Measurements from ENCODE around the gene ISM2. TPM values are rescaled to one million over a fixed set of nuclear protein-coding genes. Genes with fewer than 3 reads are reported as not detected.

The ISM2 gene
- total RNA-seq, 1 experiment from 2014 or later: 13.3 TPM

DNA sequence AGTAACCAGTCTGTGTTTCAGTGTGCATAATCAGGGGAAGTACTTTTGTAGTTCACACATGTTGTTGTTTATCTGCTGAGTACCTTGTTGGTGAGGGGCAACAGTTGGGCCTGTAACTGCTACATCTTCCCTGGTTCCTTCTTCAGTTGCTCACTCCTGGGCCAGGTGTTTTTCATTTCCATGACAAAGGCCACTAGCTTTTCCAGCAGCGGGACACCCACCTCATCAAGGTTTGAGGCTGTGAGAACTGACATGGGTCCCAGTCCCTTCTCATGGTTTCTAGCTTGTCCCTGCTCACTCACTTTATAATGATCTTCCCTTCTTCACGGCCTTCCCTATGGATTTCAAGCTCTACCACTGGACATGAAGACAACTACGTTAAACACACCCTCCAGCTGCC is 73.8 kb downstream of the ISM2 start:
- Histone ChIP-seq H3K36me3 (ENCODE audit: control insufficient read depth, insufficient read depth, low read length) (no peaks in the 10 kb centered on the region), H3K9me3 (no peaks in the 10 kb centered on the region), H3K27me3 (replicated peaks; ENCODE audit: control insufficient read depth, insufficient read depth, low read length) (no peaks in the 10 kb centered on the region), H3K4me1 (no peaks in the 10 kb centered on the region), H3K4me3 (ENCODE audit: low read depth, low read length) (no peak overlapping the region)
- CTCF ChIA-PET: no interaction called here
- TF ChIP-seq, protein P1, sequence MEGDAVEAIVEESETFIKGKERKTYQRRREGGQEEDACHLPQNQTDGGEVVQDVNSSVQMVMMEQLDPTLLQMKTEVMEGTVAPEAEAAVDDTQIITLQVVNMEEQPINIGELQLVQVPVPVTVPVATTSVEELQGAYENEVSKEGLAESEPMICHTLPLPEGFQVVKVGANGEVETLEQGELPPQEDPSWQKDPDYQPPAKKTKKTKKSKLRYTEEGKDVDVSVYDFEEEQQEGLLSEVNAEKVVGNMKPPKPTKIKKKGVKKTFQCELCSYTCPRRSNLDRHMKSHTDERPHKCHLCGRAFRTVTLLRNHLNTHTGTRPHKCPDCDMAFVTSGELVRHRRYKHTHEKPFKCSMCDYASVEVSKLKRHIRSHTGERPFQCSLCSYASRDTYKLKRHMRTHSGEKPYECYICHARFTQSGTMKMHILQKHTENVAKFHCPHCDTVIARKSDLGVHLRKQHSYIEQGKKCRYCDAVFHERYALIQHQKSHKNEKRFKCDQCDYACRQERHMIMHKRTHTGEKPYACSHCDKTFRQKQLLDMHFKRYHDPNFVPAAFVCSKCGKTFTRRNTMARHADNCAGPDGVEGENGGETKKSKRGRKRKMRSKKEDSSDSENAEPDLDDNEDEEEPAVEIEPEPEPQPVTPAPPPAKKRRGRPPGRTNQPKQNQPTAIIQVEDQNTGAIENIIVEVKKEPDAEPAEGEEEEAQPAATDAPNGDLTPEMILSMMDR (IDR thresholded peaks at IDR 0.05; ENCODE audit: insufficient read depth in 1 of 2, low read depth in 1 of 2, low read length in 1 of 2, severe bottlenecking in 1 of 2, unreplicated experiment in 1 of 2): no peak
- POLR2A ChIA-PET: no interaction called here
- Mint-ChIP-seq H3K36me3 (ENCODE audit: insufficient read depth, unreplicated experiment) (peaks cover 26% of the 10 kb centered on the region), H3K27ac (ENCODE audit: unreplicated experiment) (no peak overlapping the region), H3K9me3 (ENCODE audit: unreplicated experiment) (peaks cover 6% of the 10 kb centered on the region), H3K4me3 (ENCODE audit: unreplicated experiment) (no peak overlapping the region), H3K4me1 (ENCODE audit: low read depth, unreplicated experiment) (no peaks in the 10 kb centered on the region), H3K27me3 (ENCODE audit: insufficient read depth, unreplicated experiment) (no peaks in the 10 kb centered on the region)
- BruUV-seq (replicated peaks): no TSS peak
- DNase-seq: no peak
- intact Hi-C loops (cut with micrococcal nuclease; ENCODE audit: unreplicated experiment): no loop called here

Other genes starting within 250 kb of the ISM2 start
- not detected in 2 replicates for gene NGB, start 227.6 kb downstream of the ISM2 start, total RNA-seq (2022)
- 30.4 and 36.9 TPM in 2 replicates for gene POMT2, start 177.9 kb downstream of the ISM2 start, total RNA-seq (2022)
- 16.9 and 17.0 TPM in 2 replicates for gene GSTZ1, start 177.8 kb downstream of the ISM2 start, total RNA-seq (2022)
- gene TMED8, start 121.7 kb downstream of the ISM2 start, total RNA-seq (2022): 13.3 and 14.1 TPM in 2 replicates
- 0.82 and 1.5 TPM in 2 replicates for gene SAMD15, start 121.4 kb downstream of the ISM2 start, total RNA-seq (2022)
- gene NOXRED1, start 75.3 kb downstream of the ISM2 start, total RNA-seq (2022): 0.28 and 0.41 TPM in 2 replicates
- 20.0 and 20.7 TPM in 2 replicates for gene VIPAS39, start 41.2 kb downstream of the ISM2 start, total RNA-seq (2022)
- gene AHSA1, start 40.7 kb downstream of the ISM2 start, total RNA-seq (2022): 161 and 193 TPM in 2 replicates
- 45.8 and 49.6 TPM in 2 replicates for gene SPTLC2, start 117.8 kb upstream of the ISM2 start, total RNA-seq (2022)
- gene ALKBH1, start 209.2 kb upstream of the ISM2 start, total RNA-seq (2022): 17.1 and 18.7 TPM in 2 replicates
- gene SLIRP, start 209.3 kb upstream of the ISM2 start, total RNA-seq (2022): 204 and 208 TPM in 2 replicates

Measured in Caco-2 (cell line).